Effector memory CD8-positive, alpha-beta T cell (primary cell): ENCODE data around the gene CD320.
"Not testable (repeated sequence)": the region's sequence is repeated elsewhere in the genome, so short reads cannot be mapped to it uniquely, and the experiment has no call there.

Experiments used
- ATAC-seq: fragments of 150-1000 bp; cut with Tn5 transposase; replicated peaks from 2 replicates; pipeline ENCODE4 v1.10.0; 2021; ENCODE audit warnings: mild to moderate bottlenecking, moderate library complexity
- DNase-seq, 3 experiments: peaks; one replicate each; pipeline ENCODE4 v3.0.0; 2021
- H3K27ac Mint-ChIP-seq, 2 donors: one replicate each; pipeline ENCODE4 v1.8.0; 2022; ENCODE audit warnings: mild to moderate bottlenecking in 2 of 2, mixed read lengths in 2 of 2, moderate library complexity in 2 of 2
- H3K27me3 Mint-ChIP-seq, 2 donors: one replicate each; pipeline ENCODE4 v1.8.0; 2022; ENCODE audit warnings: mixed read lengths in 2 of 2
- H3K36me3 Mint-ChIP-seq: one replicate; pipeline ENCODE4 v1.8.0; 2022; ENCODE audit warnings: mild to moderate bottlenecking, moderate library complexity, mixed read lengths; ENCODE audit not compliant: insufficient read depth
- H3K4me1 Mint-ChIP-seq, 2 donors: one replicate each; pipeline ENCODE4 v1.8.0; 2022; ENCODE audit warnings: low read depth in 2 of 2, mixed read lengths in 2 of 2
- H3K4me3 Mint-ChIP-seq, 2 donors: one replicate each; pipeline ENCODE4 v1.8.0; 2022; ENCODE audit warnings: mild to moderate bottlenecking in 2 of 2, mixed read lengths in 2 of 2, moderate library complexity in 2 of 2
- H3K9me3 Mint-ChIP-seq, 2 donors: one replicate each; pipeline ENCODE4 v1.8.0; 2022; ENCODE audit warnings: mixed read lengths in 2 of 2

CD320 gene

GRCh38 chr19:8324186-8325050 is 16.3 kb upstream of the CD320 start:
- H3K27ac Mint-ChIP-seq: peak overlapping the region in 1 of 2 donors; percentile 63
- DNase-seq: no peak
- H3K4me3 Mint-ChIP-seq: no peak overlapping the region
- H3K36me3 Mint-ChIP-seq: peaks cover 40% of the 10 kb centered on the region
- no peaks in the 10 kb centered on the region for H3K9me3 Mint-ChIP-seq
- H3K27me3 Mint-ChIP-seq: no peaks in the 10 kb centered on the region
- ATAC-seq: no peak
- H3K4me1 Mint-ChIP-seq: peaks cover 20 to 21% of the 10 kb centered on the region in 2 donors

GRCh38 chr19:8323781-8324185 is 15.6 kb upstream of the CD320 start:
- Mint-ChIP-seq H3K36me3 (peaks cover 40% of the 10 kb centered on the region), H3K4me3 (no peak overlapping the region), H3K9me3 (no peaks in the 10 kb centered on the region), H3K27me3 (no peaks in the 10 kb centered on the region), H3K27ac (peak overlapping the region in 1 of 2 donors; percentile 63), H3K4me1 (peaks cover 20 to 21% of the 10 kb centered on the region in 2 donors)
- no peak for DNase-seq
- no peak for ATAC-seq

GRCh38 chr19:8322638-8322997 is 14.5 kb upstream of the CD320 start:
- no peaks in the 10 kb centered on the region for H3K27me3 Mint-ChIP-seq
- peak overlapping the region; percentile 95 to 98 for H3K4me3 Mint-ChIP-seq
- no peaks in the 10 kb centered on the region for H3K9me3 Mint-ChIP-seq
- no peak for DNase-seq
- peaks cover 20 to 21% of the 10 kb centered on the region in 2 donors for H3K4me1 Mint-ChIP-seq
- H3K36me3 Mint-ChIP-seq: peaks cover 40% of the 10 kb centered on the region
- ATAC-seq: no peak
- H3K27ac Mint-ChIP-seq: peak overlapping the region; percentile 98 to 99

- peaks cover 41% of the 10 kb centered on the region for H3K36me3 Mint-ChIP-seq
- ATAC-seq (no peak), DNase-seq (no peak)
- H3K4me1 Mint-ChIP-seq: peaks cover 20 to 21% of the 10 kb centered on the region in 2 donors
- no peaks in the 10 kb centered on the region for H3K27me3 Mint-ChIP-seq
- peak overlapping the region; percentile 98 to 99 for H3K27ac Mint-ChIP-seq
- peak overlapping the region; percentile 95 to 98 for H3K4me3 Mint-ChIP-seq
- H3K9me3 Mint-ChIP-seq: no peaks in the 10 kb centered on the region
Observed at GRCh38 chr19:8321986-8322637, 14.0 kb upstream of the CD320 start.

- Mint-ChIP-seq H3K4me1 (peaks cover 20 to 22% of the 10 kb centered on the region in 2 donors), H3K4me3 (peak within 1 kb of the TSS; percentile 95 to 98), H3K9me3 (no peaks in the 10 kb centered on the region), H3K27me3 (no peaks in the 10 kb centered on the region), H3K36me3 (peaks cover 49% of the 10 kb centered on the region), H3K27ac (peak within 1 kb of the TSS; percentile 98 to 99)
- peak; percentile 96 to 98 (median 97) for DNase-seq
- ATAC-seq: peak; percentile 94
Observed at GRCh38 chr19:8321067-8321985, 13.2 kb upstream of the CD320 start, which contains the start of the genes NDUFA7 and RPS28. Gene NDUFA7, minus strand, starts transcription at chr19:8321375. Its CDS starts 17 bp downstream, at chr19:8321358. Gene RPS28, plus strand, starts transcription at chr19:8321496. Its CDS starts 35 bp downstream, at chr19:8321531.

GRCh38 chr19:8320564-8321066 is 12.5 kb upstream of the CD320 start:
- peaks cover 54% of the 10 kb centered on the region for H3K36me3 Mint-ChIP-seq
- H3K9me3 Mint-ChIP-seq: no peaks in the 10 kb centered on the region
- peak overlapping the region; percentile 95 to 98 for H3K4me3 Mint-ChIP-seq
- no peak for DNase-seq
- peaks cover 20 to 22% of the 10 kb centered on the region in 2 donors for H3K4me1 Mint-ChIP-seq
- peak; percentile 13 for ATAC-seq
- H3K27ac Mint-ChIP-seq: peak overlapping the region; percentile 98 to 99
- H3K27me3 Mint-ChIP-seq: no peaks in the 10 kb centered on the region

- Mint-ChIP-seq H3K4me1 (peaks cover 20 to 22% of the 10 kb centered on the region in 2 donors), H3K9me3 (no peaks in the 10 kb centered on the region), H3K27me3 (no peaks in the 10 kb centered on the region), H3K27ac (peak overlapping the region; percentile 98 to 99), H3K4me3 (peak overlapping the region; percentile 95 to 98), H3K36me3 (peaks cover 50% of the 10 kb centered on the region)
- DNase-seq (no peak), ATAC-seq (no peak)
Observed at GRCh38 chr19:8319807-8320520, 11.8 kb upstream of the CD320 start.

- not testable (repeated sequence) for DNase-seq, H3K4me3 Mint-ChIP-seq, H3K27ac Mint-ChIP-seq, H3K27me3 Mint-ChIP-seq, H3K9me3 Mint-ChIP-seq, ATAC-seq
- Mint-ChIP-seq H3K36me3 (peaks cover 51% of the 10 kb centered on the region), H3K4me1 (peaks cover 20 to 22% of the 10 kb centered on the region in 2 donors)
Observed at GRCh38 chr19:8318835-8319234, 10.7 kb upstream of the CD320 start.

GRCh38 chr19:8316351-8317125 is 8.4 kb upstream of the CD320 start:
- Mint-ChIP-seq H3K4me3 (no peak overlapping the region), H3K9me3 (no peaks in the 10 kb centered on the region), H3K4me1 (peaks cover 13 to 14% of the 10 kb centered on the region in 2 donors), H3K36me3 (peaks cover 56% of the 10 kb centered on the region), H3K27me3 (no peaks in the 10 kb centered on the region), H3K27ac (no peak overlapping the region)
- ATAC-seq (no peak), DNase-seq (no peak)

GRCh38 chr19:8314981-8315640 is 7.0 kb upstream of the CD320 start:
- H3K4me1 Mint-ChIP-seq, H3K27me3 Mint-ChIP-seq, H3K9me3 Mint-ChIP-seq, ATAC-seq, H3K4me3 Mint-ChIP-seq, DNase-seq: not testable (repeated sequence)
- peaks cover 43% of the 10 kb centered on the region for H3K36me3 Mint-ChIP-seq
- H3K27ac Mint-ChIP-seq: peak overlapping the region in 1 of 2 donors; percentile 23

GRCh38 chr19:8311461-8312260 is 3.5 kb upstream of the CD320 start:
- Mint-ChIP-seq H3K27ac (no peak overlapping the region), H3K36me3 (peaks cover 46% of the 10 kb centered on the region), H3K4me3 (no peak overlapping the region), H3K27me3 (no peaks in the 10 kb centered on the region), H3K4me1 (peaks cover 21 to 25% of the 10 kb centered on the region in 2 donors), H3K9me3 (no peaks in the 10 kb centered on the region)
- no peak for ATAC-seq
- DNase-seq: no peak
